IMR-90 (cell line): ENCODE results near the gene C3orf49. TPM values are rescaled to one million over a fixed set of nuclear protein-coding genes. Genes with fewer than 3 reads are reported as not detected.

ENCODE experiments used
- ATAC-seq: fragments of 200-7000 bp; cut with Tn5 transposase; 2 replicates; pipeline ENCODE4 v1.9.1; 2020; ENCODE audit warnings: low read depth, mild to moderate bottlenecking, moderate library complexity
- BruUV-seq: library from RNA; stranded (reverse); fragments of 400-500 nt; replicated peaks from 2 replicates; lab custom pipeline; 2021; lab: Mats Ljungman, UMichigan
- CTCF ChIA-PET: fragments of 300-600 bp; formaldehyde crosslinking; extraction: SDS; loops from one replicate; lab custom pipeline; 2021; ENCODE audit warnings: antibody characterized with exemption; lab: Yijun Ruan, JAX
- POLR2A ChIA-PET: fragments of 300-600 bp; sonication (Branson Sonifier 250); formaldehyde crosslinking; loops from one replicate; lab custom pipeline; 2022; ENCODE audit warnings: antibody characterized with exemption; ENCODE audit not compliant: unreplicated experiment; lab: Charles Lee
- DNase-seq: peaks from one replicate; pipeline ENCODE4 v3.0.0; 2013
- H2AFZ ChIP-seq: replicated peaks from 2 replicates; pipeline ENCODE3; 2013; ENCODE audit warnings: low read length, mild to moderate bottlenecking; ENCODE audit not compliant: poor library complexity
- H2AK5ac ChIP-seq: 2 replicates; pipeline ENCODE4 v1.6.1; 2013; ENCODE audit warnings: low read depth, low read length, inconsistent platforms
- H2AK9ac ChIP-seq: replicated peaks from 2 replicates; pipeline ENCODE3; 2013; ENCODE audit warnings: mild to moderate bottlenecking, low read depth, low read length, moderate library complexity; ENCODE audit not compliant: poor library complexity
- H2BK120ac ChIP-seq: 2 replicates; pipeline ENCODE4 v1.6.1; 2013; ENCODE audit warnings: low read depth, low read length, inconsistent platforms
- H2BK15ac ChIP-seq: 3 replicates; pipeline ENCODE4 v1.6.1; 2013; ENCODE audit warnings: low read depth, low read length, inconsistent platforms
- H2BK20ac ChIP-seq: 2 replicates; pipeline ENCODE4 v1.6.1; 2013; ENCODE audit warnings: low read depth, mild to moderate bottlenecking, inconsistent platforms, low read length, moderate library complexity
- H2BK5ac ChIP-seq: 2 replicates; pipeline ENCODE4 v1.6.1; 2013; ENCODE audit warnings: mild to moderate bottlenecking, low read depth, low read length, inconsistent platforms; ENCODE audit not compliant: poor library complexity, severe bottlenecking
- H3K14ac ChIP-seq: replicated peaks from 2 replicates; pipeline ENCODE4 v1.6.1; 2013; ENCODE audit warnings: low read depth, low read length, inconsistent platforms
- H3K18ac ChIP-seq: 2 replicates; pipeline ENCODE4 v1.6.1; 2013; ENCODE audit warnings: low read depth, low read length, control low read depth
- H3K23ac ChIP-seq: 2 replicates; pipeline ENCODE4 v1.6.1; 2013; ENCODE audit warnings: low read depth, low read length, inconsistent platforms
- H3K27ac ChIP-seq: 2 replicates; pipeline ENCODE4 v1.5.1; 2013; ENCODE audit warnings: mild to moderate bottlenecking, control low read depth, low read length; ENCODE audit not compliant: insufficient read depth
- H3K27me3 ChIP-seq: 2 replicates; pipeline ENCODE4 v1.6.1; 2013; ENCODE audit warnings: low read length; ENCODE audit not compliant: control insufficient read depth, insufficient read depth
- H3K36me3 ChIP-seq: 2 replicates; pipeline ENCODE4 v1.6.1; 2013; ENCODE audit warnings: low read length, mixed read lengths; ENCODE audit not compliant: control insufficient read depth, insufficient read depth
- H3K4ac ChIP-seq: 2 replicates; pipeline ENCODE4 v1.6.1; 2013; ENCODE audit warnings: low read depth, low read length, inconsistent platforms
- H3K4me1 ChIP-seq: 2 replicates; pipeline ENCODE4 v1.6.1; 2013; ENCODE audit warnings: low read length, mixed read lengths; ENCODE audit not compliant: control insufficient read depth, insufficient read depth
- H3K4me2 ChIP-seq: 2 replicates; pipeline ENCODE4 v1.6.1; 2013; ENCODE audit warnings: low read depth, mild to moderate bottlenecking, control low read depth, low read length, moderate library complexity
- H3K4me3 ChIP-seq: 2 replicates; pipeline ENCODE4 v1.5.1; 2013; ENCODE audit warnings: low read depth, mild to moderate bottlenecking, control low read depth, low read length, moderate library complexity; ENCODE audit not compliant: insufficient read depth
- H3K56ac ChIP-seq: 2 replicates; pipeline ENCODE4 v1.6.1; 2013; ENCODE audit warnings: low read length, inconsistent platforms; ENCODE audit not compliant: insufficient read depth; ENCODE audit errors: extremely low read depth
- H3K79me1 ChIP-seq, 2 experiments: 2 replicates each; pipeline ENCODE4 v1.6.1; 2013; ENCODE audit warnings: low read length in 2 of 2, inconsistent platforms in 1 of 2, low read depth in 1 of 2
- H3K9ac ChIP-seq: 2 replicates; pipeline ENCODE4 v1.6.1; 2013; ENCODE audit warnings: low read depth, low read length, control low read depth
- H3K9me1 ChIP-seq: 2 replicates; pipeline ENCODE4 v1.6.1; 2013; ENCODE audit warnings: low read length, inconsistent platforms; ENCODE audit not compliant: insufficient read depth
- H3K9me3 ChIP-seq: 2 replicates; pipeline ENCODE4 v1.6.1; 2013; ENCODE audit warnings: low read length; ENCODE audit not compliant: control insufficient read depth, insufficient read depth
- H4K20me1 ChIP-seq: 2 replicates; pipeline ENCODE4 v1.6.1; 2013; ENCODE audit warnings: low read length, inconsistent platforms; ENCODE audit not compliant: insufficient read depth
- H4K5ac ChIP-seq: 2 replicates; pipeline ENCODE4 v1.6.1; 2013; ENCODE audit warnings: mild to moderate bottlenecking, low read depth, low read length, control low read depth
- H4K8ac ChIP-seq, 2 experiments: 2 replicates each; pipeline ENCODE4 v1.6.1; 2013; ENCODE audit warnings: low read depth in 2 of 2, low read length in 2 of 2, control low read depth in 1 of 2, inconsistent platforms in 1 of 2
- H4K91ac ChIP-seq: 2 replicates; pipeline ENCODE4 v1.6.1; 2013; ENCODE audit warnings: low read depth, low read length, inconsistent platforms; ENCODE audit not compliant: insufficient read depth
- CEBPB ChIP-seq: IDR thresholded peaks from 2 replicates; pipeline ENCODE4 v1.6.1; 2012; ENCODE audit warnings: low read depth, low read length, improper control_type of control experiment
- CHD1 ChIP-seq: IDR thresholded peaks from 2 replicates; pipeline ENCODE4 v1.6.1; 2012; ENCODE audit warnings: low read depth, low read length, improper control_type of control experiment
- MAFK ChIP-seq: IDR thresholded peaks from 2 replicates; pipeline ENCODE4 v1.6.1; 2012; ENCODE audit warnings: low read depth, low read length, improper control_type of control experiment
- MAZ ChIP-seq: IDR thresholded peaks from 2 replicates; pipeline ENCODE4 v1.6.1; 2012; ENCODE audit warnings: low read depth, mild to moderate bottlenecking, low read length, improper control_type of control experiment, moderate library complexity, borderline replicate concordance
- MXI1 ChIP-seq: IDR thresholded peaks from 2 replicates; pipeline ENCODE4 v1.6.1; 2012; ENCODE audit warnings: low read depth, mild to moderate bottlenecking, low read length, moderate library complexity, borderline replicate concordance
- NFE2L2 ChIP-seq: fragments of 150-350 bp; IDR thresholded peaks from 2 replicates; pipeline ENCODE4 v1.6.1; 2016; ENCODE audit warnings: low read depth, mild to moderate bottlenecking, low read length
- POLR2A ChIP-seq: IDR thresholded peaks from 2 replicates; pipeline ENCODE4 v1.6.1; 2012; ENCODE audit warnings: mild to moderate bottlenecking, low read depth, low read length
- RAD21 ChIP-seq: IDR thresholded peaks from 2 replicates; pipeline ENCODE4 v1.6.1; 2012; ENCODE audit warnings: low read length, improper control_type of control experiment
- RCOR1 ChIP-seq: IDR thresholded peaks from 2 replicates; pipeline ENCODE4 v1.6.1; 2012; ENCODE audit warnings: mild to moderate bottlenecking, low read length, improper control_type of control experiment; ENCODE audit not compliant: insufficient replicate concordance
- RFX5 ChIP-seq: IDR thresholded peaks from 2 replicates; pipeline ENCODE4 v1.8.0; 2012; ENCODE audit warnings: low read depth, mild to moderate bottlenecking, low read length, moderate library complexity
- dilution Hi-C: fragments of 300-500 bp; cut with HindIII; formaldehyde crosslinking; loops from one replicate; pipeline ENCODE4 v1.14.3; 2018; ENCODE audit warnings: low sequenced_read_pairs; ENCODE audit not compliant: unreplicated experiment
- in situ Hi-C: fragments of 300-500 bp; cut with MboI; formaldehyde crosslinking; loops from 3 replicates; pipeline ENCODE4 v1.14.3; 2019; ENCODE audit warnings: low sequenced_read_pairs, inconsistent platforms, mixed read lengths
- intact Hi-C: fragments of 100-400 bp; cut with micrococcal nuclease; formaldehyde crosslinking; loops from 2 replicates; pipeline ENCODE4 v1.10.0; 2022
- polyA plus RNA-seq, 3 experiments: library from polyadenylated mRNA; depleted of rRNA; stranded (reverse); fragments of >200 nt; gene quantifications; 2 replicates each; pipeline ENCODE4 v1.2.3, GENCODE V29; 2012; ENCODE audit warnings: low replicate concordance in 1 of 3
- total RNA-seq: library from RNA; depleted of rRNA; stranded (reverse); fragments of >200 nt; gene quantifications from 2 replicates; pipeline ENCODE4 v1.2.3, GENCODE V29; 2012
- TF ChIP-seq, protein P1 (sequence below): fragments of 150-350 bp; IDR thresholded peaks from 2 replicates; pipeline ENCODE4 v1.6.1; 2016; ENCODE audit warnings: low read depth, mild to moderate bottlenecking, low read length, moderate library complexity, borderline replicate concordance

The C3orf49 gene
- total and polyA plus RNA-seq, 2 of the 4 experiments (the other 2 are of a cell fraction), result not detected

DNA sequence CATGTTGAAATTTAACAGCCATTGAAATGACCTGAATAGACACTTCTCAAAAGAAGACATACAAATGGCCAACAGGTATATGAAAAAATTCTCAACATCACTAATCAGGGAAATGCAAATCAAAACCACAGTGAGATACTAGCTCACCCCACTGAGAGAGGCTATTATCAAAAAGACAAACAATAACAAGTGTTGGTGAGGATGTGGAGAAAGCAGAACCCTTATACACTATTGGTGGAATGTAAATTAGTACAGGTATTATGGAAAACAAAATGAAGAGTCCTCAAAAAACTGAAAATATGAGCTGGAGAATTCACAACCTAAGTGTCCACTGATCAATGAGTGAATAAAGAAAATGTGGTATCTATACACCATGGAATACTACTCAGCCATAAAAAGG, 23.0 kb downstream of the C3orf49 start:
- DNase-seq (no peak), ATAC-seq (no peak)
- Histone ChIP-seq H3K4me1 (no peaks in the 10 kb centered on the region), H3K23ac (no peak overlapping the region), H3K4me2 (no peak overlapping the region), H2BK20ac (no peak overlapping the region), H3K9ac (no peak overlapping the region), H2BK5ac (no peak overlapping the region), H3K36me3 (peaks cover 3% of the 10 kb centered on the region; the same call in 1 of the 2 replicates), H2BK15ac (no peak overlapping the region), H3K27me3 (no peaks in the 10 kb centered on the region), H2BK120ac (no peak overlapping the region), H3K4ac (no peak overlapping the region), H2AK5ac (no peak overlapping the region), H3K79me1 (peaks cover 31 to 39% of the 10 kb centered on the region in 2 experiments), H3K18ac (no peak overlapping the region), H3K9me1 (peaks cover 8% of the 10 kb centered on the region; the same call in 1 of the 2 replicates), H2AK9ac (no peak overlapping the region), H4K20me1 (peaks cover 5% of the 10 kb centered on the region; the same call in 1 of the 2 replicates), H4K8ac (no peak overlapping the region), H3K14ac (no peak overlapping the region), H4K91ac (no peak overlapping the region), H3K56ac (no peak overlapping the region), H4K5ac (no peak overlapping the region), H2AFZ (no peak overlapping the region), H3K9me3 (no peaks in the 10 kb centered on the region), H3K4me3 (no peak overlapping the region), H3K27ac (no peak overlapping the region)
- no TSS peak for BruUV-seq
- TF ChIP-seq MAFK (no peak), RCOR1 (no peak), MAZ (no peak), CHD1 (no peak), POLR2A (no peak), MXI1 (no peak), RAD21 (no peak), CEBPB (no peak), RFX5 (no peak), NFE2L2 (no peak)
- TF ChIP-seq, protein P1, sequence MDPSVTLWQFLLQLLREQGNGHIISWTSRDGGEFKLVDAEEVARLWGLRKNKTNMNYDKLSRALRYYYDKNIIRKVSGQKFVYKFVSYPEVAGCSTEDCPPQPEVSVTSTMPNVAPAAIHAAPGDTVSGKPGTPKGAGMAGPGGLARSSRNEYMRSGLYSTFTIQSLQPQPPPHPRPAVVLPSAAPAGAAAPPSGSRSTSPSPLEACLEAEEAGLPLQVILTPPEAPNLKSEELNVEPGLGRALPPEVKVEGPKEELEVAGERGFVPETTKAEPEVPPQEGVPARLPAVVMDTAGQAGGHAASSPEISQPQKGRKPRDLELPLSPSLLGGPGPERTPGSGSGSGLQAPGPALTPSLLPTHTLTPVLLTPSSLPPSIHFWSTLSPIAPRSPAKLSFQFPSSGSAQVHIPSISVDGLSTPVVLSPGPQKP, result no peak
- CTCF ChIA-PET, result interaction anchor here (0.6 kb wide), 1 partner anchor 19 kb away, joined by 3 read pairs; no protein-coding TSS in a partner anchor
- in situ Hi-C loops (no loop called here), intact Hi-C loops (no loop called here), dilution Hi-C loops (no loop called here)
- POLR2A ChIA-PET, result no interaction called here
